ENCODE measurements around the gene TPGS1.

DNA sequence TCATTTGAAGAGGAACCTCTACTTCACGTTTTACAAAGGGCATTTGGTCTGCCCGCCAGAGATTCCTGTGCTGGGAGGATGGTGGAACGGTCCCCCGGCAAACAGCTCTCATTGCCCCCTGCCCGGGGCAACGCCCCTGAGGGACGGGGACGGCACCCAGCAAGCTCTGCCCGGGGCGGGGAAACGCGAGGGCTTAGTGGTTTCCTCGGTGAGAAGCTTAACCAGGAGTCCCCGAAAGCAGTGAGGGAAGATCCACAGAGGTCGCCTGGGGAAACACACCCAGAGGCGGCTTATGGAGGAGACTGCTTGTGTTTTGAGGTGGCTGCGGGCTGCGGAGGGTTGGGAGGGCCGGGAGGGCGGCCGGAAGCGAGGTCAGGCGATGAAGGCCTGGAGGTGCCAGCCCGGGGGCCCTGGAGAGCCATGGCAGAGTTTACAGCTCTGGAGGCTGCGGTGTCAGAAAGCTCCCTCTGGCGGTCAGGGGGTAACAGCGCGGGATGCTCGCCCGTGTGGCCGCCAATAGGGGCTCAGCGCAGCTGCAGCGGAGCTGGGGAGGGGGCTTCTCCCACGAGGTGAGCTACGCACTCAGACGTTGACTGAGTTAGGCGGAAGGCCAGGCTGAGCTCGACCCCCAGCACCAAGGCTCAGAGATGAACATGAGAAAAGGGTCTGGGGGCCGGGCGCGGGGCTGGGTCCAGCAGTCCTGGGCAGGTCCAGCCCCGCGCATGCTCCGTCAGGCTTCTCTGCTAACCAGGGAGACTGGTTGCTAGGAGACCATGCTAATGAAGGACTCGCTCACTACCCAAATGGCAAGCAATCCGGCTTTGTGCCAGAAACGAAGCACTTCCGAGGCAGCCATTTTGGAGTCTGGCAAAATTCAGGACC lies 652 bp upstream of the TPGS1 start:
- TF ChIP-seq, protein P1, sequence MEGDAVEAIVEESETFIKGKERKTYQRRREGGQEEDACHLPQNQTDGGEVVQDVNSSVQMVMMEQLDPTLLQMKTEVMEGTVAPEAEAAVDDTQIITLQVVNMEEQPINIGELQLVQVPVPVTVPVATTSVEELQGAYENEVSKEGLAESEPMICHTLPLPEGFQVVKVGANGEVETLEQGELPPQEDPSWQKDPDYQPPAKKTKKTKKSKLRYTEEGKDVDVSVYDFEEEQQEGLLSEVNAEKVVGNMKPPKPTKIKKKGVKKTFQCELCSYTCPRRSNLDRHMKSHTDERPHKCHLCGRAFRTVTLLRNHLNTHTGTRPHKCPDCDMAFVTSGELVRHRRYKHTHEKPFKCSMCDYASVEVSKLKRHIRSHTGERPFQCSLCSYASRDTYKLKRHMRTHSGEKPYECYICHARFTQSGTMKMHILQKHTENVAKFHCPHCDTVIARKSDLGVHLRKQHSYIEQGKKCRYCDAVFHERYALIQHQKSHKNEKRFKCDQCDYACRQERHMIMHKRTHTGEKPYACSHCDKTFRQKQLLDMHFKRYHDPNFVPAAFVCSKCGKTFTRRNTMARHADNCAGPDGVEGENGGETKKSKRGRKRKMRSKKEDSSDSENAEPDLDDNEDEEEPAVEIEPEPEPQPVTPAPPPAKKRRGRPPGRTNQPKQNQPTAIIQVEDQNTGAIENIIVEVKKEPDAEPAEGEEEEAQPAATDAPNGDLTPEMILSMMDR (IDR thresholded peaks at IDR 0.05): peak; percentile 92
- TF ChIP-seq EZH2 (IDR thresholded peaks at IDR 0.05; ENCODE audit: borderline replicate concordance, insufficient read depth, low read depth, low read length, poor library complexity, severe bottlenecking): no peak
